HG03432 (cell line): ENCODE measurements around the gene MAP2K2.
"Not testable (repeated sequence)": the region's sequence is repeated elsewhere in the genome, so short reads cannot be mapped to it uniquely, and the experiment has no call there.

ENCODE experiments used
- ATAC-seq: cut with Tn5 transposase; IDR thresholded peaks from one replicate; pipeline ENCODE4 v1.9.1; 2021; ENCODE audit warnings: mild to moderate bottlenecking, moderate library complexity; ENCODE audit not compliant: unreplicated experiment

MAP2K2 gene

GRCh38 chr19:4130744-4131438 lies 7.0 kb upstream of the MAP2K2 start:
- no peak for ATAC-seq

- ATAC-seq: not testable (repeated sequence)
These were observed 5.1 kb upstream of the MAP2K2 start for GRCh38 chr19:4129050-4129449.

DNA sequence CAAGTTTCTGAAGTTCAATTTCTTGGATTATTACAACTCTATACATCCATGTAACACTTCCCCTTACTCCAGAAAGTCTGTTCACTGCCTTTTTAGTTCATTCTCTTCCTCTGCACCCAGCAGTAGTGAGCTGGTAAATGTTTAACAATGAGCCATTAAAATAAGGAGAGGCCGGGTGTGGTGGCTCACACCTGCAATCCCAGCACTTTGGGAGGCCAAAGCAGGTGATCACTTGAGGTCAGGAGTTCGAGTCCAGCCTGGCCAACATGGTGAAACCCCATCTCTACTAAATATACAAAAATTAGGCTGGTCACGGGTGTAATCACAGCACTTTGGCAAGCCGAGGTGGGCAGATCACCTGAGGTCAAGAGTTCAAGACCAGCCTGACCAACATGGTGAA lies 3.4 kb upstream of the MAP2K2 start:
- not testable (repeated sequence) for ATAC-seq

GRCh38 chr19:4124638-4125037 lies 716 bp upstream of the MAP2K2 start:
- no peak for ATAC-seq

DNA sequence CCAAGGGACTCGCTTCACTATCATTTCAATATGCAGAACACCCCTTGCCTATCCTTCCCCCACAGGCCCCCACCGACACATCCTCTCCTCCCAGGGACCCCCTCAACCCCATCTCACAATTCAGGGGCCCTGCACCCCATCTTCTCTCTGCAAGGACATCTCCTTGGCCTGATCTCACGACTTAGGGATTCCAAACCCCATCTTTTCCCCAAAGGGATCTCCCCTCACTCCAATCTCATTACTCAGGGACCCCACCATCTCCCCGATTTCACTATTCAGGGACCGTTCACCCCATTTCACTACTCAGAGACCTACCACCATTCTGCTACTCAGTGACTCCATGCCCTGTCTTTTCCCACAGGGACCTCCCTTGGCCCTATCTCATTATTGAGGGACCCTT lies 1.4 kb downstream of the MAP2K2 start:
- no peak for ATAC-seq

DNA sequence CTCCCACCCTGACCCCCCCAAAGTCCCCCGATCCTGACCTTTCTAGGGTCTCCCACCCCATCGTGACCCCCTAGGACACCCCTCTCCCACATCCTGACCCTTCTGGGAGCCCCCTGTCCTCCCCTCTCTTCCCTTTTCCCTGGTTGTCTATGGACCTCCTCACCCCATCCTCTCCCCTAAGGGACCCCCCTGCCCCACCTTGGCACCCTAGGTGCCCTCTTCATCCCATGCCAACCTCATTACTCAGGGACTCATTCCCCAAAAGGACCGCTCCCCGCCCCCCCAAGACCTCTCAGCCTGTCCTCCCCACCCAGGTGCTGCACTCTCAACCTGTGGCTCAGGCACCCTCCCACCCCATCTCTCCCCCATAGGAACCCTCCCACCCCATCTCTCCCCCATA lies 2.1 kb downstream of the MAP2K2 start:
- ATAC-seq: no peak

DNA sequence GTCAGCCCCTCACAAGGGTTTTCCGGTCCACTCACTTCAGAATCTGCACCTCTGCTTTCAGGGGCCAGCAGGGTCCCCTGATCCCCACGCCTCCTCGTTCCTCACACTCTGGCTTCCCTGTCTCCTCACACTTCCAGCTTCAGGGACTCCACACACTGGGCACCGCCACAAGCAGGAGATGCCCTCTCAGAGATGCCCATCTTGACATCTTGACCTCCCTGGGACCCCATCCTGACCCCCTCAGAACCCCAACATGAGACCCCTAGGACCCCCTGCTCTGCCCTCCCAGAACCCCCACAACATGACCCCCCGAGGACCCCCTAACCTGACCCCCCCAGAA lies 2.7 kb downstream of the MAP2K2 start:
- ATAC-seq: no peak

DNA sequence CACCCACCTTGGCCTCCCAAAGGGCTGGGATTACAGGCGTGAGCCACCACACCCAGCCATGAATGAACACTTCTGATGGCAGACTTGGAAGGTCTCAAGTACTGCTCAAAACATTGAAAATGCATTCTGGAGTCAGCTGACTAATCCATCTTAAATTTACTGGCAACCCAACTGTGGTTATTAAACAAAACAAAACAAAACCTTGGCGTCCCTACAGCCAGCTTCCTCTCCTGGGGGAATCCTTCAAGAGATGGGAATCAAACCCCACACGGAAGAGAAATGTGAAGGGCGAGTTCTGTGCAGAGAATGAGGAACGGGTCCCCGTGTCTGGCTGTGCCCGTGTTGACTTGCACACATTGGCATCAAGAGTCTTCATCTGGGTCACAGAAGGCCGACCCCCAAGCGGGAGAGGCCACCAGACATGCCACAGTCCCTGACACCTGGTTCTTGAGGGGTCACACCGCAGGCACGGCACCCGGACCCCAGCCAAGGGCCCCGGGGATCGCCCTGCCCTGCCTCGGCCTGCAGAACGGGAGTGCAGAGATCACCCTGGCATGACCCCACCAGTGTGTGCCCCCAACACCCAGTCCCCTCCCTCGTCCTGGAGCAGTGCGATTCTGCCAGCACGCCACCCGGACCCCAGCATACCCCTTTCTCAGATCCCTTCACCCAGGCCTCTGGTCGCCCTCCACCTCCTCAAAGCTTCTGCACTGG lies 3.2 kb downstream of the MAP2K2 start:
- no peak for ATAC-seq

DNA sequence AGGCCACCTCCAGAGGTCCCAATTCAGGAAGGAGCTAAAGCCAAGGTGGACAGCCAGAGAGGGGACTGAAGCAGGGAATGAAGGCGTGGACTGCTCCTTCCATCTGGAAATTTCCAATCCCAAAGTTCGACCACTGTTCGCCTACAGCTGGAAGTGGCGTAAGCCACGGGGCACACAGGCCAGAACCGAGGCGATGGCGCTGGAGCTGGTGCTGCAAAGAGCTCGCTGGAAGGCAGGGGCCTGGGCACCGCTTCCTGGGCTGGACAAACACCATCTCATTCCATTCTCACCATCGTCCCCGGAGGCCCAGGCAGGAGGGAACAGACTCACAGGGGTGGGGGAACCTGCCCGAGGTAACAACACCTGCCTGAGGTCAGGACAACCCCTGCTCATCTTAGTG lies 4.2 kb downstream of the MAP2K2 start:
- no peak for ATAC-seq

DNA sequence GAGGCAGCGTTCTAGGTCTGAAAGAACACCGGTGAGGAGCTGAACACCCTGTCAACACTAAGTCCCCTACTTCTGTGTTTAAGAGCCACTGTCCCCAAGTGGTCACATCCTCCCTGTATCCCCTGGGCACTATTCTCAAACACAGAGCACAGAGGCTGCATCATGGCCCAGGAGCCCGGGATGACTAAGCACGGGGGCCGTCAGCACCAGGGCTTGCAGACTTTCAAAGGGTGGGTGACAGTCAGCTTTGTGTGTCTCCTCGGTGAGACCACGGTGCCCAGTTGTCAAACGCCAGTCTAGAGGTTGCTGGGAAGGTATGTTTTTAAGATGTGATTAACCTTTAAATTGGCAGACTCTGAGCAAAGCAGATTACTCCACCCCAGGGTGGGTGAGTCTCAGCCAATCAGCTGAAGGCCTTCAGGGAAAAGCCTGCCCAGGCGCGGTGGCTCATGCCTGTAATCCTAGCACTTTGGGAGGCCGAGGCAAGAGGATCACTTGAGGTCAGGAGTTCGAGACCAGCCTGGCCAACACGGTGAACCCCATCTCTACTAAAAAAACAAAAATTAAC lies 8.0 kb downstream of the MAP2K2 start:
- ATAC-seq: no peak

- ATAC-seq: peak; percentile 71
These were observed 8.7 kb downstream of the MAP2K2 start for GRCh38 chr19:4115050-4115817.

- ATAC-seq: no peak
These were observed 9.7 kb downstream of the MAP2K2 start for GRCh38 chr19:4114181-4114580.

GRCh38 chr19:4113398-4114088 lies 10.4 kb downstream of the MAP2K2 start:
- no peak for ATAC-seq

DNA sequence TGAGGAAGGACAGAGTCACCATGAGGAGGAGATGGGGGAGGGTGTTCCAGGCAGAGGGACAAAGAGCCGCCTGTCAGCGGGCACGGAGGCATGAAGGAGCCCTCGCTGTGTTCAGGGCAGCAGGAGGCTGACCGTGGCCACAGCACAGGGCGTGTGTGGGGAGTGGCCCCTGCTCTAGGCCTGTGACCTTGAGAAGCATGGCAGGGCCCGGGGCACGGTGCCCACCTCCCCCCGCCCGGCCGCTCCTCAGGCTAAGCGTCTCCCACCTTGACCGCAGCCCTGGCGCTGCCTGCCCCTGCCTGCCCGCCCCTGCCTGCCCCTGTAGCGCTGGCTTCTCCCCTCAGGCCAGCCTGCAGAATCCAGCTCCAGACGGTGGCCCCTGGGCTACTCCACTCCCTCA lies 11.6 kb downstream of the MAP2K2 start:
- no peak for ATAC-seq

DNA sequence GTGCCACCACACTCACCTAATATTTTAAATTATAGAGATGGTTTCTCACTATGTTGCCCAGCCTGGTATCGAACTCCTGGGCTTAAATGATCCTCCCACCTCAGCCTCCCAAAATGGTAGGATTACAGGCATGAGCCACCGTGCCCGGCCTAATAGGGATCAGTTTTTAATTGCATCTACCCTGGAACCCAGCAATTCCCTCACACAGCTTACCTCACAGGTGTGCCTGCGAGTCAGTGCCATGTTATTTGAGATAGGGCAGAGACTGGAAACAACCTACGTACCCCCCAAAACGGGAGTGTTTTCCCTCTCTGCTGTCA lies 14.3 kb downstream of the MAP2K2 start:
- no peak for ATAC-seq

- peak; percentile 65 for ATAC-seq
These were observed 14.9 kb downstream of the MAP2K2 start for GRCh38 chr19:4108767-4109625.

DNA sequence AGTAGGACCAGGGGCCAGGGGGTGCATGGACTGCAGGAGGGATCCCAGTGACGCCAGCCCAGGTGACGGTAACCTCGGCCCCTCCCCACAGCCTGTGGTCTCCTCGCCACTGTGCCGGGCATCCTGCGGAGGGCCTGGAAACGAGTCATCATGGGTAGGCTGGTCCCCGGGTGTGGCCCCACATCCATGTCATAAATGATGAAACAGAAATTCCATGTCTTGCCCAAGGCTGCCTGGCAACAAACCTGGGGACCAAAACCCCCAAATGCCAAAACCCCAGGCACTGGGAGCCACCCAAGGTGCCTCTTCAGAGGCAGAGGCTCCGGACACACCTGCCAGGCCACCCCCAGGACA lies 20.9 kb downstream of the MAP2K2 start:
- ATAC-seq: no peak

DNA sequence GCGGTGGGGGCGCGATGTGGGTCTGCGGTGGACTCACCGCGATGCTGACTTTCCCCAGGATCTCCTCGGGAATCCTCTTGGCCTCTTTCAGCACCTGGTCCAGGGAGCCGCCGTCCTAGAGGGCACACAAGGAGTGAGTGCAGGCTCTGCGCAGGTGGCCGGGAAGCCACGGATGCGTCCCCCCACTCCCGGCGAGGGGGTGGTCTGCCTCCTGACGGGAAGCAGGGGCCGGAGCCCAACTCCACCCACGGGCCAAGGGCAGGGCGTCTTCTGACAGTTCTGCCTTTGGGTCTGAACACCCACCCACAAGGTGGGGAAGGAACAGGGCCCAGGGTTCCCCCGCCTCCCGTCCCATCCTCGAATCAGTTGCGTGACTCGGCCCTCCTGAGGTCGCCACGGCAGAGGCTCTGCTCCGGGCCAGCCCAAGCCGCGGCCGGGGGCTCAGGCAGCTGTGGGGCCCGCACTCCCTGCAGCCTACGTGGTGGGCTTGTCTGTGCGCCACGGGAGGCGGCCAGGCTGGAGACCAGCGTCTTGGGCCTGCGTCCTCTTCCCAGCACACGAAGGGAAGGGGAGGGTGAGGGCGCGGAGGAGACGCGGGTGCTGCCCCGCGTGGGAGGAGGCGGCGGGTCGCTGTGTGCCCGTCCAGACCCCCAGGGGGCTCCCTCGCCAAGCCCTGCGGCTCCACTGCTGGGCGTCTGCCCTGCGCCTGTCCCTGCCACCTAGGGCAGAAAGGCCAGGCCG lies 21.4 kb downstream of the MAP2K2 start:
- no peak for ATAC-seq

- no peak for ATAC-seq
These were observed 22.5 kb downstream of the MAP2K2 start for GRCh38 chr19:4101496-4101770.
